ENCODE measurements around the gene ZNF254. TPM values are rescaled to one million over a fixed set of nuclear protein-coding genes. Genes with fewer than 3 reads are reported as not detected.

ZNF254 gene
- total RNA-seq, 1 donor from 2014 or later, result 6.0 TPM

- Histone ChIP-seq H3K27ac (no peak overlapping the region), H3K4me3 (no peak overlapping the region), H3K36me3 (peaks cover 43 to 91% of the 10 kb centered on the region in 2 donors), H3K9me3 (no peaks in the 10 kb centered on the region), H3K4me1 (no peaks in the 10 kb centered on the region), H3K27me3 (no peaks in the 10 kb centered on the region)
- DNase-seq (ENCODE audit: low spot score in 2 of 2), result no peak
- intact Hi-C loops (cut with DNase I), result no loop called here
- no peak for TF ChIP-seq CTCF (IDR thresholded peaks at IDR 0.05)
Observed at GRCh38 chr19:24055548-24055947, 31.4 kb upstream of the ZNF254 start.

- peaks cover 29 to 79% of the 10 kb centered on the region in 2 donors for H3K36me3 ChIP-seq
Observed at GRCh38 chr19:24057144-24057543, 29.8 kb upstream of the ZNF254 start.

GRCh38 chr19:24059563-24060295 lies 27.3 kb upstream of the ZNF254 start:
- intact Hi-C loops (cut with DNase I), result no loop called here
- no peak for TF ChIP-seq CTCF (IDR thresholded peaks at IDR 0.05)
- H3K36me3 ChIP-seq, result peaks cover 22 to 53% of the 10 kb centered on the region in 2 donors
- no peaks in the 10 kb centered on the region for H3K4me1 ChIP-seq
- H3K4me3 ChIP-seq, result no peak overlapping the region
- no peak overlapping the region for H3K27ac ChIP-seq
- no peak for DNase-seq (ENCODE audit: low spot score in 2 of 2)
- H3K27me3 ChIP-seq, result no peaks in the 10 kb centered on the region
- no peaks in the 10 kb centered on the region for H3K9me3 ChIP-seq

More at GRCh38 chr19:24057144-24057543, 29.8 kb upstream of the ZNF254 start:
- no peak for TF ChIP-seq CTCF (IDR thresholded peaks at IDR 0.05)
- Histone ChIP-seq H3K27me3 (no peaks in the 10 kb centered on the region), H3K27ac (no peak overlapping the region), H3K9me3 (no peaks in the 10 kb centered on the region), H3K4me3 (no peak overlapping the region), H3K4me1 (no peaks in the 10 kb centered on the region)
- intact Hi-C loops (cut with DNase I), result no loop called here
- no peak for DNase-seq (ENCODE audit: low spot score in 2 of 2)

- intact Hi-C loops (cut with DNase I), result no loop called here
- H3K4me3 ChIP-seq, result no peak overlapping the region
- no peak for DNase-seq (ENCODE audit: low spot score in 2 of 2)
- H3K27ac ChIP-seq, result no peak overlapping the region
- H3K36me3 ChIP-seq, result peaks cover 24 to 51% of the 10 kb centered on the region in 2 donors
- H3K27me3 ChIP-seq, result no peaks in the 10 kb centered on the region
- TF ChIP-seq CTCF (IDR thresholded peaks at IDR 0.05), result no peak
- no peaks in the 10 kb centered on the region for H3K9me3 ChIP-seq
- H3K4me1 ChIP-seq, result no peaks in the 10 kb centered on the region
Observed at GRCh38 chr19:24060687-24061356, 26.2 kb upstream of the ZNF254 start.

GRCh38 chr19:24062190-24062589 lies 24.8 kb upstream of the ZNF254 start:
- Histone ChIP-seq H3K9me3 (no peaks in the 10 kb centered on the region), H3K27me3 (no peaks in the 10 kb centered on the region), H3K27ac (no peak overlapping the region), H3K4me3 (no peak overlapping the region), H3K4me1 (no peaks in the 10 kb centered on the region), H3K36me3 (peaks cover 28 to 46% of the 10 kb centered on the region in 2 donors)
- intact Hi-C loops (cut with DNase I), result no loop called here
- DNase-seq (ENCODE audit: low spot score in 2 of 2), result no peak
- TF ChIP-seq CTCF (IDR thresholded peaks at IDR 0.05), result no peak

Data from ascending aorta (tissue), 2 donors.